GM12801 (cell line): ENCODE results near the gene OSR1.

Experiments
- TF ChIP-seq, protein P1 (sequence below): IDR thresholded peaks from one replicate; pipeline ENCODE4 v1.5.1; 2011; ENCODE audit warnings: control low read depth; ENCODE audit not compliant: insufficient read length; ENCODE audit errors: extremely low read depth

OSR1 gene

GRCh38 chr2:19371996-19372582, 13.7 kb upstream of the OSR1 start:
- TF ChIP-seq, protein P1, sequence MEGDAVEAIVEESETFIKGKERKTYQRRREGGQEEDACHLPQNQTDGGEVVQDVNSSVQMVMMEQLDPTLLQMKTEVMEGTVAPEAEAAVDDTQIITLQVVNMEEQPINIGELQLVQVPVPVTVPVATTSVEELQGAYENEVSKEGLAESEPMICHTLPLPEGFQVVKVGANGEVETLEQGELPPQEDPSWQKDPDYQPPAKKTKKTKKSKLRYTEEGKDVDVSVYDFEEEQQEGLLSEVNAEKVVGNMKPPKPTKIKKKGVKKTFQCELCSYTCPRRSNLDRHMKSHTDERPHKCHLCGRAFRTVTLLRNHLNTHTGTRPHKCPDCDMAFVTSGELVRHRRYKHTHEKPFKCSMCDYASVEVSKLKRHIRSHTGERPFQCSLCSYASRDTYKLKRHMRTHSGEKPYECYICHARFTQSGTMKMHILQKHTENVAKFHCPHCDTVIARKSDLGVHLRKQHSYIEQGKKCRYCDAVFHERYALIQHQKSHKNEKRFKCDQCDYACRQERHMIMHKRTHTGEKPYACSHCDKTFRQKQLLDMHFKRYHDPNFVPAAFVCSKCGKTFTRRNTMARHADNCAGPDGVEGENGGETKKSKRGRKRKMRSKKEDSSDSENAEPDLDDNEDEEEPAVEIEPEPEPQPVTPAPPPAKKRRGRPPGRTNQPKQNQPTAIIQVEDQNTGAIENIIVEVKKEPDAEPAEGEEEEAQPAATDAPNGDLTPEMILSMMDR, result no peak

DNA sequence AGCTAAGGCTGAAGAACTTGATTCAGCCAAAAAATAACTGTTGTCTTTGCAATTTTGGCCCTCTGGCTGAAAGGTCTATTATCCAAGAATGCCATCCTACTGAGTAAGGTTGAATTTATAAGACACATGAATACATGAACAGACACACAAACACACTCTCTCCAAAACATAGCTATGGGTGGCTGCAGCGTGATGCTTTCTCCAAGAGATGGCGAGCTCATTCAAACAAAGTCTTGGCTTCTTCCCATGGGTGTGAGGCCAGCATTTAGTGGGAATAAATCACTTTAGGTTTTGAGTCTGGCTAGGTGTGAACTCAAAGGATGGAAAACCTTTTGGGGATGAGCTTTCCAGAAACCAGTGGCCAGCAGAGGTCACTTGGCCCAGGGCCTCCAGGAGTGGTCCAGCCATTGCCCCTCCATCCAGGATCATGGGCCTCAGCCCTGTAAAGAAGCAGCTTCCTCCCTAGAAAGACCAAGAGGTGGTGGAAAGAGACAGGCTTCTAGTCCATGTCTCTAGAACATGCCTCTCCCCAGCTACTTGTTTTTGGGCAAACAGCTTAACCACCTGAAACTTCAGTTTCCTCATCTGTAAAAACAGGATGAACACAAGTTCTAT, 11.0 kb upstream of the OSR1 start:
- TF ChIP-seq, protein P1, result no peak

DNA sequence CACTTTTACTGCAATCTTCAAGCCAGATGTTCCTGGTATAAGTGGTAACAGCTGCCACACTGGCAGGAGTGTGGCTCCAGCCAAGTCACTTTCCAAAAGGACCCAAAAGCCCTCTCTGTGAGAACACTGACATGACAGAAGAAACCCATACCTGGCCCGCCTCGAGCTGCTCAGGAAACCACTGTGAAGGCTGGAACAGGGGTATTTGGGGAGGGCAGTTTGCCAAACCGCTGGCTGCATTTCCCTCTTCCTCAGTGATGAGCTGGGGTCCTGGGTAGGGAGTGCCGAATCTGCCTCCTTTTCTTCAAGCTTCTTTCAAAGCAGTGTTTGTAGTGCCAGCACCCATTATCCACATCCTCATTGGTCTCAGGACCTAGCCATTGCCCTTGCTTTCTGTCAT, 10.3 kb upstream of the OSR1 start:
- TF ChIP-seq, protein P1, result no peak

DNA sequence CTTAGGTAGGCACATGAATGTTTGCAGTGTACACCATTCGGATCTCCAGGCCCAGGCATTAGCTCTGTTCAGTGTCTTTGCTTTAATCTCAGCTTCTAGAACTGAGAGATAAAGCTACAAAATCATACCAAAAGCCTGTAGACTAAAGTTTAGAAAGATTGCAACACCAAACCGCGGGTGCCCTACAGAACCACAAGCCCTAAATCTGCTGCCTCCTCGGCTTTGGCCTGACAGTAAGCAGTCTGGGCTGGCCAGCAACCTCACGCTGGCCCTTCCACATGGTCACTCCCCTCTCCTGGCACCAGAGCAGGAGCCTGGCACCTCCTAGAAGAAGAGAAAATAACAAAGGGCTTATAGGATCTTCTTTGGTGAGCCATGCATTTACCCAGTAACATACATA, 8.9 kb upstream of the OSR1 start:
- TF ChIP-seq, protein P1, result no peak

- TF ChIP-seq, protein P1, result no peak
Observed at GRCh38 chr2:19365126-19365525, 6.7 kb upstream of the OSR1 start.

DNA sequence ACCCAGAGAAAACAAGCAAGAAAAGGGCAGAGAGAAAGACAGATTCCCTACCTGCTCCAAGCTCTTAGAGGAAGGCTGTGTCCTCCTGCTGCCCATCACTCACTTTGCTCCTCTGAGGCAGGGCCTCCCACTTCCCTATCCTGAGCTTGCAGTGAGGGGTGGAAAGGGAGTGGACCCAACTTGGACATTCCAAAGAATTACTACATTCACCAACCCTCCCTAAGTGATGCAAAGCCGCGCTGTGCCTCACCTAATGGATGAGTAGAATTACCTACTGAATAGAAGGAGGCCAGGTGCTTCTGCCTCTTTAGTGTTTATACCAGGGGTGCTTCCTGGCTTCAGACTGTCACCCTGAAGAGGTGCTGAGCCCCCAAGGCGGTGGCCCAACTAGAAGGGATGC, 5.6 kb upstream of the OSR1 start:
- TF ChIP-seq, protein P1, result no peak

DNA sequence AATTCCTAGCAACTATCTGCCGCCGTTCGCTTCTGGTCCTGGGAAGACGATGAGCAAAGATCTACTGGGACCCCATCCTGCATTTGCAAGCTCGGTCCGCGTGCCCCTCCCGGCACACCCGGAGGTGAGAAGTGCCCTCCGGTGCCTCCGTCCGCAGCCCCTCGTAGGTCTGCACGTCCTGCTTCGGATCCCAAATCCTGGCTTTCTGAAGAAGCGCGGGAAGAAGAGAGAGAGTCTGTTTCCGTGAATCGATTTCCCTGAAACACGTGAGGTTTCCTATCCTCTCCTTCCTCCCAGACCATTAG, 5.0 kb upstream of the OSR1 start:
- TF ChIP-seq, protein P1, result no peak
